WTC11 (cell line): ENCODE measurements around the gene ZNF593OS.

Source experiments
- CREM ChIP-seq: sonication (generic); formaldehyde crosslinking; IDR thresholded peaks from 2 replicates; pipeline ENCODE4 v1.8.1; 2022; ENCODE audit warnings: mild to moderate bottlenecking, missing genetic modification reagents, moderate library complexity
- FOXJ3 ChIP-seq: sonication (generic); formaldehyde crosslinking; IDR thresholded peaks from 2 replicates; pipeline ENCODE4 v1.9.0; 2021; ENCODE audit warnings: missing genetic modification reagents, mild to moderate bottlenecking, borderline replicate concordance
- JAZF1 ChIP-seq: fragments of 250-450 bp; sonication (Bioruptor Pico); IDR thresholded peaks from 2 replicates; pipeline ENCODE4 v1.9.0; 2021; ENCODE audit warnings: moderate library complexity, mild to moderate bottlenecking, inconsistent platforms
- ZNF121 ChIP-seq: sonication (generic); formaldehyde crosslinking; IDR thresholded peaks from 2 replicates; pipeline ENCODE4 v1.8.0; 2023; ENCODE audit warnings: missing genetic modification reagents
- ZNF671 ChIP-seq: fragments of 250-450 bp; sonication (Bioruptor Pico); IDR thresholded peaks from 2 replicates; pipeline ENCODE4 v1.8.0; 2021; ENCODE audit warnings: mild to moderate bottlenecking
- TF ChIP-seq, protein P1 (sequence below): fragments of 200-600 bp; IDR thresholded peaks from 2 replicates; pipeline ENCODE4 v1.8.0; 2022; ENCODE audit warnings: antibody characterized with exemption
- TF ChIP-seq, protein P2 (sequence below): sonication (generic); formaldehyde crosslinking; IDR thresholded peaks from 2 replicates; pipeline ENCODE4 v1.8.0; 2022; ENCODE audit warnings: mild to moderate bottlenecking, missing genetic modification reagents
- TF ChIP-seq, protein P3 (sequence below): sonication (generic); formaldehyde crosslinking; IDR thresholded peaks from 2 replicates; pipeline ENCODE4 v1.8.1; 2022; ENCODE audit warnings: low read depth, mild to moderate bottlenecking, moderate library complexity, missing genetic modification reagents, borderline replicate concordance
- TF ChIP-seq, protein P4 (sequence below): sonication (generic); formaldehyde crosslinking; IDR thresholded peaks from 2 replicates; pipeline ENCODE4 v1.8.1; 2023; ENCODE audit warnings: mild to moderate bottlenecking, missing genetic modification reagents
- TF ChIP-seq, protein P5 (sequence below): sonication (generic); formaldehyde crosslinking; IDR thresholded peaks from 2 replicates; pipeline ENCODE4 v1.8.1; 2022; ENCODE audit warnings: low read depth, missing genetic modification reagents, borderline replicate concordance
- TF ChIP-seq, protein P6 (sequence below): sonication (generic); formaldehyde crosslinking; IDR thresholded peaks from 2 replicates; pipeline ENCODE4 v1.8.0; 2023; ENCODE audit warnings: missing genetic modification reagents
- TF ChIP-seq, protein P7 (sequence below): sonication (generic); formaldehyde crosslinking; IDR thresholded peaks from 2 replicates; pipeline ENCODE4 v1.8.1; 2023; ENCODE audit warnings: mild to moderate bottlenecking, missing genetic modification reagents, moderate library complexity

DNA sequence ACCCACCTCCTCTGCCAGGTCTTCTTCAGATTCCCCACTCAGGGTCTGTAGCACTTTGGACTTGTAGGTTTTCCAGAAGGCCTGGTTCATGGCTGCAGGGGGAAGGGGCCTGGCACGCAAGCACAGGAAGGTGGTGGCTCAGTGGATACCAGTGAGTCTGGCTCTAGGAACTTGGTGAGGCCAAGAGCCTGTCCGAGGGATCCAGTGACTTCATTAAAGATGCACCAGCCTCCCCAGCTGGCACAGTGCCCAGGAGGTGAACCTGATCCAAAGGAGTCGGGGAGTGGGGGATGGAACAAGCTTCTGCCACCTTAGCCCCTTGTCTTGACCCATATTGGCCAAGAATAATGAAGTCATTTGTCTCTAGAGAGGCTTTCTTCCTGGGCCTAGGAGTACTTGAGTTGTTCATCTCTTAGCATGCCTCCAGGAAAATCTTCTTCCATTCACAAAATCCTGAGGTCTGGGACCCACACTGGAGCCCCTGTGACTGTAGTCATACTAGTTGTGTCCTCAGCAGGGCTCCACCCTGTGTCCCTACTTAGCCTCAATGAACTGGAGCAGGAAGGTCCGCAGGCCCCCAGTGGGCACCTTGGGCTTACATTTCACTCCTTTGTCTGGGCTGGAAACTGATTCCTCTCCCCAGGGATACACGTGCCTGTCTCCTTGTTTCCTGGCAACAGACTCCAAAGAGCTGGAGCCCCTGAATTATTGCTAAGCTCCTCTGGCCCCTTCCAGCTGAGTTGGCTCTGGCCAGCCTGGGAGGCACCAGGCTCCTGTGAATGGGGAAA is 3.0 kb downstream of the ZNF593OS start, which contains the start of gene C1orf232:
- TF ChIP-seq, protein P1, sequence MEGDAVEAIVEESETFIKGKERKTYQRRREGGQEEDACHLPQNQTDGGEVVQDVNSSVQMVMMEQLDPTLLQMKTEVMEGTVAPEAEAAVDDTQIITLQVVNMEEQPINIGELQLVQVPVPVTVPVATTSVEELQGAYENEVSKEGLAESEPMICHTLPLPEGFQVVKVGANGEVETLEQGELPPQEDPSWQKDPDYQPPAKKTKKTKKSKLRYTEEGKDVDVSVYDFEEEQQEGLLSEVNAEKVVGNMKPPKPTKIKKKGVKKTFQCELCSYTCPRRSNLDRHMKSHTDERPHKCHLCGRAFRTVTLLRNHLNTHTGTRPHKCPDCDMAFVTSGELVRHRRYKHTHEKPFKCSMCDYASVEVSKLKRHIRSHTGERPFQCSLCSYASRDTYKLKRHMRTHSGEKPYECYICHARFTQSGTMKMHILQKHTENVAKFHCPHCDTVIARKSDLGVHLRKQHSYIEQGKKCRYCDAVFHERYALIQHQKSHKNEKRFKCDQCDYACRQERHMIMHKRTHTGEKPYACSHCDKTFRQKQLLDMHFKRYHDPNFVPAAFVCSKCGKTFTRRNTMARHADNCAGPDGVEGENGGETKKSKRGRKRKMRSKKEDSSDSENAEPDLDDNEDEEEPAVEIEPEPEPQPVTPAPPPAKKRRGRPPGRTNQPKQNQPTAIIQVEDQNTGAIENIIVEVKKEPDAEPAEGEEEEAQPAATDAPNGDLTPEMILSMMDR = no peak
- TF ChIP-seq, protein P2, sequence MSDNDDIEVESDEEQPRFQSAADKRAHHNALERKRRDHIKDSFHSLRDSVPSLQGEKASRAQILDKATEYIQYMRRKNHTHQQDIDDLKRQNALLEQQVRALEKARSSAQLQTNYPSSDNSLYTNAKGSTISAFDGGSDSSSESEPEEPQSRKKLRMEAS (CRISPR knock-in tag) = no peak
- TF ChIP-seq, protein P3, sequence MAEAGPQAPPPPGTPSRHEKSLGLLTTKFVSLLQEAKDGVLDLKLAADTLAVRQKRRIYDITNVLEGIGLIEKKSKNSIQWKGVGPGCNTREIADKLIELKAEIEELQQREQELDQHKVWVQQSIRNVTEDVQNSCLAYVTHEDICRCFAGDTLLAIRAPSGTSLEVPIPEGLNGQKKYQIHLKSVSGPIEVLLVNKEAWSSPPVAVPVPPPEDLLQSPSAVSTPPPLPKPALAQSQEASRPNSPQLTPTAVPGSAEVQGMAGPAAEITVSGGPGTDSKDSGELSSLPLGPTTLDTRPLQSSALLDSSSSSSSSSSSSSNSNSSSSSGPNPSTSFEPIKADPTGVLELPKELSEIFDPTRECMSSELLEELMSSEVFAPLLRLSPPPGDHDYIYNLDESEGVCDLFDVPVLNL (CRISPR knock-in tag) = no peak
- TF ChIP-seq CREM (no peak), FOXJ3 (CRISPR knock-in tag) (no peak), ZNF121 (CRISPR knock-in tag) (no peak), ZNF671 (CRISPR knock-in tag) (no peak), JAZF1 (CRISPR knock-in tag) (no peak)
- TF ChIP-seq, protein P4, sequence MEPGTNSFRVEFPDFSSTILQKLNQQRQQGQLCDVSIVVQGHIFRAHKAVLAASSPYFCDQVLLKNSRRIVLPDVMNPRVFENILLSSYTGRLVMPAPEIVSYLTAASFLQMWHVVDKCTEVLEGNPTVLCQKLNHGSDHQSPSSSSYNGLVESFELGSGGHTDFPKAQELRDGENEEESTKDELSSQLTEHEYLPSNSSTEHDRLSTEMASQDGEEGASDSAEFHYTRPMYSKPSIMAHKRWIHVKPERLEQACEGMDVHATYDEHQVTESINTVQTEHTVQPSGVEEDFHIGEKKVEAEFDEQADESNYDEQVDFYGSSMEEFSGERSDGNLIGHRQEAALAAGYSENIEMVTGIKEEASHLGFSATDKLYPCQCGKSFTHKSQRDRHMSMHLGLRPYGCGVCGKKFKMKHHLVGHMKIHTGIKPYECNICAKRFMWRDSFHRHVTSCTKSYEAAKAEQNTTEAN (CRISPR knock-in tag) = no peak
- TF ChIP-seq, protein P5, sequence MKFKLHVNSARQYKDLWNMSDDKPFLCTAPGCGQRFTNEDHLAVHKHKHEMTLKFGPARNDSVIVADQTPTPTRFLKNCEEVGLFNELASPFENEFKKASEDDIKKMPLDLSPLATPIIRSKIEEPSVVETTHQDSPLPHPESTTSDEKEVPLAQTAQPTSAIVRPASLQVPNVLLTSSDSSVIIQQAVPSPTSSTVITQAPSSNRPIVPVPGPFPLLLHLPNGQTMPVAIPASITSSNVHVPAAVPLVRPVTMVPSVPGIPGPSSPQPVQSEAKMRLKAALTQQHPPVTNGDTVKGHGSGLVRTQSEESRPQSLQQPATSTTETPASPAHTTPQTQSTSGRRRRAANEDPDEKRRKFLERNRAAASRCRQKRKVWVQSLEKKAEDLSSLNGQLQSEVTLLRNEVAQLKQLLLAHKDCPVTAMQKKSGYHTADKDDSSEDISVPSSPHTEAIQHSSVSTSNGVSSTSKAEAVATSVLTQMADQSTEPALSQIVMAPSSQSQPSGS (CRISPR knock-in tag) = no peak
- TF ChIP-seq, protein P6, sequence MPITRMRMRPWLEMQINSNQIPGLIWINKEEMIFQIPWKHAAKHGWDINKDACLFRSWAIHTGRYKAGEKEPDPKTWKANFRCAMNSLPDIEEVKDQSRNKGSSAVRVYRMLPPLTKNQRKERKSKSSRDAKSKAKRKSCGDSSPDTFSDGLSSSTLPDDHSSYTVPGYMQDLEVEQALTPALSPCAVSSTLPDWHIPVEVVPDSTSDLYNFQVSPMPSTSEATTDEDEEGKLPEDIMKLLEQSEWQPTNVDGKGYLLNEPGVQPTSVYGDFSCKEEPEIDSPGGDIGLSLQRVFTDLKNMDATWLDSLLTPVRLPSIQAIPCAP = no peak
- TF ChIP-seq, protein P7, sequence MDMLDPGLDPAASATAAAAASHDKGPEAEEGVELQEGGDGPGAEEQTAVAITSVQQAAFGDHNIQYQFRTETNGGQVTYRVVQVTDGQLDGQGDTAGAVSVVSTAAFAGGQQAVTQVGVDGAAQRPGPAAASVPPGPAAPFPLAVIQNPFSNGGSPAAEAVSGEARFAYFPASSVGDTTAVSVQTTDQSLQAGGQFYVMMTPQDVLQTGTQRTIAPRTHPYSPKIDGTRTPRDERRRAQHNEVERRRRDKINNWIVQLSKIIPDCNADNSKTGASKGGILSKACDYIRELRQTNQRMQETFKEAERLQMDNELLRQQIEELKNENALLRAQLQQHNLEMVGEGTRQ (CRISPR knock-in tag) = no peak
